IPS-15b (cell line): Measurements from ENCODE around the gene ME1.
"Not testable (repeated sequence)": the region's sequence is repeated elsewhere in the genome, so short reads cannot be mapped to it uniquely, and the experiment has no call there.

Experiments used
- H3K27me3 ChIP-seq: one replicate; pipeline ENCODE4 v1.6.1; 2013; ENCODE audit warnings: low read length; ENCODE audit not compliant: control insufficient read depth, insufficient read depth
- H3K36me3 ChIP-seq: one replicate; pipeline ENCODE4 v1.6.1; 2013; ENCODE audit warnings: low read length; ENCODE audit not compliant: control insufficient read depth, insufficient read depth
- H3K4me1 ChIP-seq: one replicate; pipeline ENCODE4 v1.6.1; 2013; ENCODE audit warnings: mild to moderate bottlenecking, low read length; ENCODE audit not compliant: control insufficient read depth, insufficient read depth
- H3K4me3 ChIP-seq: one replicate; pipeline ENCODE4 v1.5.1; 2013; ENCODE audit warnings: low read depth, low read length
- H3K9ac ChIP-seq: one replicate; pipeline ENCODE4 v1.6.1; 2013; ENCODE audit warnings: low read depth, mild to moderate bottlenecking, low read length
- H3K9me3 ChIP-seq: one replicate; pipeline ENCODE4 v1.6.1; 2013; ENCODE audit warnings: mild to moderate bottlenecking, low read length; ENCODE audit not compliant: control insufficient read depth, insufficient read depth

Gene ME1

GRCh38 chr6:83463886-83464285, 33.0 kb upstream of the ME1 start:
- Histone ChIP-seq H3K27me3 (peaks cover 20% of the 10 kb centered on the region), H3K9me3 (no peaks in the 10 kb centered on the region), H3K4me1 (peaks cover 3% of the 10 kb centered on the region), H3K36me3 (no peaks in the 10 kb centered on the region), H3K4me3 (no peak overlapping the region), H3K9ac (no peak overlapping the region)

GRCh38 chr6:83462524-83462923, 31.7 kb upstream of the ME1 start:
- Histone ChIP-seq H3K27me3 (peaks cover 20% of the 10 kb centered on the region), H3K9me3 (no peaks in the 10 kb centered on the region), H3K4me1 (peaks cover 3% of the 10 kb centered on the region), H3K4me3 (no peak overlapping the region), H3K9ac (no peak overlapping the region), H3K36me3 (no peaks in the 10 kb centered on the region)

GRCh38 chr6:83461438-83461837, 30.6 kb upstream of the ME1 start:
- no peak overlapping the region for H3K4me3 ChIP-seq
- peaks cover 20% of the 10 kb centered on the region for H3K27me3 ChIP-seq
- no peaks in the 10 kb centered on the region for H3K36me3 ChIP-seq
- no peak overlapping the region for H3K9ac ChIP-seq
- peaks cover 3% of the 10 kb centered on the region for H3K4me1 ChIP-seq
- H3K9me3 ChIP-seq, result no peaks in the 10 kb centered on the region

GRCh38 chr6:83459663-83460062, 28.8 kb upstream of the ME1 start:
- Histone ChIP-seq H3K9ac (no peak overlapping the region), H3K4me1 (peaks cover 3% of the 10 kb centered on the region), H3K27me3 (peaks cover 17% of the 10 kb centered on the region), H3K4me3 (no peak overlapping the region), H3K36me3 (no peaks in the 10 kb centered on the region), H3K9me3 (no peaks in the 10 kb centered on the region)

GRCh38 chr6:83450015-83450414, 19.2 kb upstream of the ME1 start:
- H3K9ac ChIP-seq, H3K27me3 ChIP-seq, H3K4me1 ChIP-seq, H3K36me3 ChIP-seq, H3K4me3 ChIP-seq, H3K9me3 ChIP-seq: not testable (repeated sequence)

- not testable (repeated sequence) for H3K9ac ChIP-seq, H3K36me3 ChIP-seq, H3K27me3 ChIP-seq, H3K4me1 ChIP-seq, H3K4me3 ChIP-seq, H3K9me3 ChIP-seq
Measured at GRCh38 chr6:83444086-83444699, 13.3 kb upstream of the ME1 start.

GRCh38 chr6:83443516-83443915, 12.7 kb upstream of the ME1 start:
- H3K36me3 ChIP-seq, result no peaks in the 10 kb centered on the region
- H3K9ac ChIP-seq, result no peak overlapping the region
- peaks cover 4% of the 10 kb centered on the region for H3K4me1 ChIP-seq
- no peak overlapping the region for H3K4me3 ChIP-seq
- H3K27me3 ChIP-seq, result no peaks in the 10 kb centered on the region
- no peaks in the 10 kb centered on the region for H3K9me3 ChIP-seq

GRCh38 chr6:83442752-83443151, 11.9 kb upstream of the ME1 start:
- Histone ChIP-seq H3K4me1 (peaks cover 4% of the 10 kb centered on the region), H3K27me3 (no peaks in the 10 kb centered on the region), H3K9me3 (no peaks in the 10 kb centered on the region), H3K9ac (no peak overlapping the region), H3K36me3 (no peaks in the 10 kb centered on the region), H3K4me3 (no peak overlapping the region)

- H3K27me3 ChIP-seq, result no peaks in the 10 kb centered on the region
- no peaks in the 10 kb centered on the region for H3K36me3 ChIP-seq
- H3K9ac ChIP-seq, result no peak overlapping the region
- H3K9me3 ChIP-seq, result no peaks in the 10 kb centered on the region
- peaks cover 4% of the 10 kb centered on the region for H3K4me1 ChIP-seq
- H3K4me3 ChIP-seq, result no peak overlapping the region
Measured at GRCh38 chr6:83439201-83439600, 8.3 kb upstream of the ME1 start.

GRCh38 chr6:83436674-83437073, 5.8 kb upstream of the ME1 start:
- H3K9ac ChIP-seq, result no peak overlapping the region
- H3K9me3 ChIP-seq, result no peaks in the 10 kb centered on the region
- no peaks in the 10 kb centered on the region for H3K4me1 ChIP-seq
- H3K27me3 ChIP-seq, result no peaks in the 10 kb centered on the region
- no peaks in the 10 kb centered on the region for H3K36me3 ChIP-seq
- H3K4me3 ChIP-seq, result no peak overlapping the region

GRCh38 chr6:83433177-83433576, 2.3 kb upstream of the ME1 start:
- Histone ChIP-seq H3K9me3 (no peaks in the 10 kb centered on the region), H3K27me3 (peaks cover 9% of the 10 kb centered on the region), H3K4me3 (no peak overlapping the region), H3K9ac (no peak overlapping the region), H3K36me3 (no peaks in the 10 kb centered on the region), H3K4me1 (peaks cover 5% of the 10 kb centered on the region)

GRCh38 chr6:83432636-83433035, 1.8 kb upstream of the ME1 start:
- Histone ChIP-seq H3K36me3 (no peaks in the 10 kb centered on the region), H3K27me3 (peaks cover 9% of the 10 kb centered on the region), H3K4me3 (no peak overlapping the region), H3K4me1 (peaks cover 5% of the 10 kb centered on the region), H3K9me3 (no peaks in the 10 kb centered on the region), H3K9ac (no peak overlapping the region)
